ENCODE results near the gene ATP8B4. TPM values are rescaled to one million over a fixed set of nuclear protein-coding genes. Genes with fewer than 3 reads are reported as not detected.
A peak's percentile ranks its signal among the peaks of the same experiment; 100 is the strongest.

ATP8B4 gene
- polyA plus RNA-seq, 3 donors = 6.1 to 9.6 (median 6.8) TPM

DNA sequence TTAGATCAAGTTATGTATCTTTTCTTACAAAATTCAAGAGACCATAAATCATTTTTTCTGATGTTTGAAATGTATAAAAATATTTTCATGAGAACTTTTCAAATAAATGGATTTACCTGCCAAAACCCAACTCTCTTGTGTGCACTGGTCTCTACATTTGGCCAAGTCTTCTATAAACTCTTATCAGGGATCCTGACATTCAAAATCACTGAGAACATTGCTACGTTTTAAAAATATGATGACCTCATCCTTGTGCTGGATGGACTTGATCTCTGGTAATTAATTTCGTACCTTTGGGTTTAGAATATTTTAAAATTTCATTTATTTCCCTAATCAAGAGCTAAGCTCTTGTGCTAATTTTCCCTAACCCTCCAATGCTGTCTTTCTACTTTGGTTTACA lies 127.4 kb downstream of the ATP8B4 start:
- Mint-ChIP-seq H3K9me3 (peaks cover 0 to 2% (median 0%) of the 10 kb centered on the region in 7 donors), H3K36me3 (peaks cover 45 to 56% of the 10 kb centered on the region in 2 donors), H3K4me3 (no peak overlapping the region), H3K4me1 (peaks cover 20% of the 10 kb centered on the region), H3K27me3 (ENCODE audit: low read depth in 3 of 3) (no peaks in the 10 kb centered on the region), H3K27ac (no peak overlapping the region)
- no peak for DNase-seq
- Histone ChIP-seq H3K4me2 (replicated peaks; ENCODE audit: extremely low read depth, low read length, poor library complexity, severe bottlenecking) (no peak overlapping the region), H2AFZ (ENCODE audit: insufficient read depth, low read depth, low read length, poor library complexity, severe bottlenecking) (no peak overlapping the region), H3K27me3 (ENCODE audit: control insufficient read depth in 2 of 2, insufficient read depth in 2 of 2, low read length in 2 of 2) (no peaks in the 10 kb centered on the region), H3K4me1 (ENCODE audit: control insufficient read depth in 1 of 2, insufficient read depth in 2 of 2, low read length in 2 of 2) (peaks cover 15% of the 10 kb centered on the region in 2 donors), H3K9me3 (replicated peaks in 1 of 2; ENCODE audit: control insufficient read depth in 1 of 2, insufficient read depth in 1 of 2, low read length in 2 of 2) (no peaks in the 10 kb centered on the region), H3K4me3 (replicated peaks in 1 of 3; ENCODE audit: low read depth in 2 of 3, low read length in 3 of 3) (no peak overlapping the region), H3K27ac (ENCODE audit: low read depth in 1 of 2, low read length in 2 of 2) (peak overlapping the region in 1 of 2 donors; percentile 10), H3K79me2 (ENCODE audit: insufficient read depth, low read length) (peaks cover 5% of the 10 kb centered on the region), H4K20me1 (ENCODE audit: insufficient read depth, low read length) (no peaks in the 10 kb centered on the region), H3K9ac (ENCODE audit: insufficient read depth, low read length, poor library complexity, severe bottlenecking) (no peak overlapping the region), H3K36me3 (replicated peaks in 1 of 2; ENCODE audit: control insufficient read depth in 1 of 2, insufficient read depth in 2 of 2, low read length in 2 of 2) (peaks cover 34 to 68% of the 10 kb centered on the region in 2 donors)
- WGBS (ENCODE audit: insufficient coverage) = no CpG with 5 or more reads among the region's 2 CpGs
- TF ChIP-seq, protein P1, sequence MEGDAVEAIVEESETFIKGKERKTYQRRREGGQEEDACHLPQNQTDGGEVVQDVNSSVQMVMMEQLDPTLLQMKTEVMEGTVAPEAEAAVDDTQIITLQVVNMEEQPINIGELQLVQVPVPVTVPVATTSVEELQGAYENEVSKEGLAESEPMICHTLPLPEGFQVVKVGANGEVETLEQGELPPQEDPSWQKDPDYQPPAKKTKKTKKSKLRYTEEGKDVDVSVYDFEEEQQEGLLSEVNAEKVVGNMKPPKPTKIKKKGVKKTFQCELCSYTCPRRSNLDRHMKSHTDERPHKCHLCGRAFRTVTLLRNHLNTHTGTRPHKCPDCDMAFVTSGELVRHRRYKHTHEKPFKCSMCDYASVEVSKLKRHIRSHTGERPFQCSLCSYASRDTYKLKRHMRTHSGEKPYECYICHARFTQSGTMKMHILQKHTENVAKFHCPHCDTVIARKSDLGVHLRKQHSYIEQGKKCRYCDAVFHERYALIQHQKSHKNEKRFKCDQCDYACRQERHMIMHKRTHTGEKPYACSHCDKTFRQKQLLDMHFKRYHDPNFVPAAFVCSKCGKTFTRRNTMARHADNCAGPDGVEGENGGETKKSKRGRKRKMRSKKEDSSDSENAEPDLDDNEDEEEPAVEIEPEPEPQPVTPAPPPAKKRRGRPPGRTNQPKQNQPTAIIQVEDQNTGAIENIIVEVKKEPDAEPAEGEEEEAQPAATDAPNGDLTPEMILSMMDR (IDR thresholded peaks at IDR 0.05) = no peak
- intact Hi-C loops (cut with micrococcal nuclease) = no loop called here

DNA sequence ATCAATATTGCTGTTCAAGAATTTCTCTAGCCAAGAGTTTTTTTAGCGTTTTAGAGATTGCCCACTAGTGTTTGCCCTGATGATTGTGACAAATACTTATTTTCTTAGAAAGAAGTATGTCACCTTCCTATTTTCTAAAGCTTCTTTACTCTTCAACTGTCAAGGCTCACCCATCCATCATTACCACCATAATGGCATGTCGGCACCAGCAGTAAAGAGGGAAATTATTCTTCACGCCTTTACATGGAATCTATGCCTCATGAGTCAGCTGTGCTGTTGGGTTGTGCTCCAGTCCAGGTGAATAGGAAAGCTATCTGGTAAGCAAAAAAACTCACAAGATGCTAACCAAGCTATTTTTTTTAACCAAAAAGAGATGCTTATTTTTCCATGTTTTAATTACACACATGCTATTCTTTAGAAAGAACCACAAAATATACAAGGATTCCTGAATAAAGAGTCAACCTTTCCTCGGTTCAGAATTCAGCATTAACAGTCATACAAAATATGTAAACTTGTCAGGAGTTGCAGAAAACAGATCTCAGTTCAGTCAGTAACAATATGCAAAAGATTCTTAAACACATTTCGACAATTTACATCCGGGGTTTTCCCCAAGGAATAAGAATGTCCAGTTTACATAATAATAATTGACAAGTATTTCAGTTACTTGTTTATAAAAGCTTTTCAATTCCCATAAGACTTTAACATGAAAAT lies 128.0 kb downstream of the ATP8B4 start:
- Mint-ChIP-seq H3K27ac (peak overlapping the region in 1 of 7 donors; percentile 5), H3K36me3 (peaks cover 39 to 50% of the 10 kb centered on the region in 2 donors), H3K4me1 (peaks cover 26% of the 10 kb centered on the region), H3K27me3 (ENCODE audit: low read depth in 3 of 3) (no peaks in the 10 kb centered on the region), H3K9me3 (peaks cover 0 to 2% (median 0%) of the 10 kb centered on the region in 7 donors), H3K4me3 (no peak overlapping the region)
- Histone ChIP-seq H4K20me1 (ENCODE audit: insufficient read depth, low read length) (no peaks in the 10 kb centered on the region), H2AFZ (ENCODE audit: insufficient read depth, low read depth, low read length, poor library complexity, severe bottlenecking) (no peak overlapping the region), H3K79me2 (ENCODE audit: insufficient read depth, low read length) (peaks cover 5% of the 10 kb centered on the region), H3K36me3 (replicated peaks in 1 of 2; ENCODE audit: control insufficient read depth in 1 of 2, insufficient read depth in 2 of 2, low read length in 2 of 2) (peaks cover 28 to 62% of the 10 kb centered on the region in 2 donors), H3K27ac (ENCODE audit: low read depth in 1 of 2, low read length in 2 of 2) (peak overlapping the region in 1 of 2 donors; percentile 3), H3K4me1 (ENCODE audit: control insufficient read depth in 1 of 2, insufficient read depth in 2 of 2, low read length in 2 of 2) (peaks cover 20 to 21% of the 10 kb centered on the region in 2 donors), H3K4me2 (replicated peaks; ENCODE audit: extremely low read depth, low read length, poor library complexity, severe bottlenecking) (no peak overlapping the region), H3K4me3 (replicated peaks in 1 of 3; ENCODE audit: low read depth in 2 of 3, low read length in 3 of 3) (no peak overlapping the region), H3K27me3 (ENCODE audit: control insufficient read depth in 2 of 2, insufficient read depth in 2 of 2, low read length in 2 of 2) (no peaks in the 10 kb centered on the region), H3K9ac (ENCODE audit: insufficient read depth, low read length, poor library complexity, severe bottlenecking) (no peak overlapping the region), H3K9me3 (replicated peaks in 1 of 2; ENCODE audit: control insufficient read depth in 1 of 2, insufficient read depth in 1 of 2, low read length in 2 of 2) (no peaks in the 10 kb centered on the region)
- TF ChIP-seq, protein P1 (IDR thresholded peaks at IDR 0.05) = no peak
- intact Hi-C loops (cut with micrococcal nuclease) = no loop called here
- no peak for DNase-seq
- WGBS (ENCODE audit: insufficient coverage) = 88% methylated on average over 1 of the region's 6 CpGs

Data from CD14-positive monocyte (primary cell).